Thyroid gland (tissue), 4 donors: Measurements from ENCODE around the gene CAPN14.

ENCODE experiments used
- POLR2A ChIP-seq, 2 donors: fragments of 450-650 bp; IDR thresholded peaks; one replicate each; pipeline ENCODE4 v1.6.1; 2017; ENCODE audit warnings: antibody characterized with exemption in 2 of 2, mild to moderate bottlenecking in 2 of 2, moderate library complexity in 1 of 2
- TF ChIP-seq, protein P1 (sequence below), 6 experiments: fragments of 200-600 bp in 3 of 6; fragments of 450-650 bp in 3 of 6; sonication (generic) in 3 of 6; IDR thresholded peaks; one replicate each; pipeline ENCODE4 v1.5.1; 2016 to 2019; ENCODE audit warnings: antibody characterized with exemption in 6 of 6, mild to moderate bottlenecking in 2 of 6, inconsistent platforms in 1 of 6, moderate library complexity in 1 of 6

DNA sequence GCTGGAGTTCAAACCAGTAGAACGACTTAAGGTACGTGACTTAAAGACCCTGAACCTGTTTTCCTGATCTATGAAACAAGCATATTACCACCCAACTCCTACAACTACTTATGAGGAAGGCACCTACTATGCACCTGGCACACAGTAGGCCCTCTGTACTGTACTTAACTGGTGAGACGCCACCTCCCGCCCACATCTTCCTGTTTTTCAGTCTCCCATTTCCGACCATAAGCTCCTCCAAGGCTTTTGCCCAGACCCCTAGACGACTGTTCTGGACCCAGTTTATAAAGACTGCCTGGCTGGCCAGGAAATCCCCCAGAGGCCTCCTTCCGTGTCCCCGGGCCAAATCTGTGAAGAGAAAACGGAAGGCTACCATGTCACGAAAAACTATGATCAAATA is 80.6 kb downstream of the CAPN14 start:
- TF ChIP-seq, protein P1, sequence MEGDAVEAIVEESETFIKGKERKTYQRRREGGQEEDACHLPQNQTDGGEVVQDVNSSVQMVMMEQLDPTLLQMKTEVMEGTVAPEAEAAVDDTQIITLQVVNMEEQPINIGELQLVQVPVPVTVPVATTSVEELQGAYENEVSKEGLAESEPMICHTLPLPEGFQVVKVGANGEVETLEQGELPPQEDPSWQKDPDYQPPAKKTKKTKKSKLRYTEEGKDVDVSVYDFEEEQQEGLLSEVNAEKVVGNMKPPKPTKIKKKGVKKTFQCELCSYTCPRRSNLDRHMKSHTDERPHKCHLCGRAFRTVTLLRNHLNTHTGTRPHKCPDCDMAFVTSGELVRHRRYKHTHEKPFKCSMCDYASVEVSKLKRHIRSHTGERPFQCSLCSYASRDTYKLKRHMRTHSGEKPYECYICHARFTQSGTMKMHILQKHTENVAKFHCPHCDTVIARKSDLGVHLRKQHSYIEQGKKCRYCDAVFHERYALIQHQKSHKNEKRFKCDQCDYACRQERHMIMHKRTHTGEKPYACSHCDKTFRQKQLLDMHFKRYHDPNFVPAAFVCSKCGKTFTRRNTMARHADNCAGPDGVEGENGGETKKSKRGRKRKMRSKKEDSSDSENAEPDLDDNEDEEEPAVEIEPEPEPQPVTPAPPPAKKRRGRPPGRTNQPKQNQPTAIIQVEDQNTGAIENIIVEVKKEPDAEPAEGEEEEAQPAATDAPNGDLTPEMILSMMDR (IDR thresholded peaks at IDR 0.05) = no peak
- TF ChIP-seq POLR2A (IDR thresholded peaks at IDR 0.05) = no peak
